HUES64 (cell line): ENCODE measurements around the gene STK38.
"Not testable (repeated sequence)": the region's sequence is repeated elsewhere in the genome, so short reads cannot be mapped to it uniquely, and the experiment has no call there.

Experiments used
- H3K27ac ChIP-seq: 2 replicates; pipeline ENCODE4 v1.7.0; 2013; ENCODE audit warnings: low read depth, low read length, inconsistent platforms
- H3K27me3 ChIP-seq: 2 replicates; pipeline ENCODE4 v1.6.1; 2013; ENCODE audit warnings: mild to moderate bottlenecking, low read length; ENCODE audit not compliant: insufficient read depth
- H3K36me3 ChIP-seq: 2 replicates; pipeline ENCODE4 v1.6.1; 2013; ENCODE audit warnings: mild to moderate bottlenecking, low read length; ENCODE audit not compliant: insufficient read depth
- H3K4me1 ChIP-seq: 2 replicates; pipeline ENCODE4 v1.6.1; 2013; ENCODE audit warnings: mild to moderate bottlenecking, low read length, moderate library complexity; ENCODE audit not compliant: insufficient read depth
- H3K4me3 ChIP-seq: 2 replicates; pipeline ENCODE4 v1.5.1; 2013; ENCODE audit warnings: mild to moderate bottlenecking, low read length, moderate library complexity
- H3K9ac ChIP-seq: 2 replicates; pipeline ENCODE4 v1.6.1; 2013; ENCODE audit warnings: mild to moderate bottlenecking, low read depth, low read length
- H3K9me3 ChIP-seq: 2 replicates; pipeline ENCODE4 v1.6.1; 2013; ENCODE audit warnings: low read depth, low read length; ENCODE audit not compliant: insufficient read depth
- WGBS: fragments of 150-250, 120-280 bp; methylation state at CpG from one replicate; pipeline ENCODE4 v1.1.7; 2013; ENCODE audit warnings: missing lambda C conversion rate; 5-methylcytosine and 5-hydroxymethylcytosine counted together

STK38 gene

DNA sequence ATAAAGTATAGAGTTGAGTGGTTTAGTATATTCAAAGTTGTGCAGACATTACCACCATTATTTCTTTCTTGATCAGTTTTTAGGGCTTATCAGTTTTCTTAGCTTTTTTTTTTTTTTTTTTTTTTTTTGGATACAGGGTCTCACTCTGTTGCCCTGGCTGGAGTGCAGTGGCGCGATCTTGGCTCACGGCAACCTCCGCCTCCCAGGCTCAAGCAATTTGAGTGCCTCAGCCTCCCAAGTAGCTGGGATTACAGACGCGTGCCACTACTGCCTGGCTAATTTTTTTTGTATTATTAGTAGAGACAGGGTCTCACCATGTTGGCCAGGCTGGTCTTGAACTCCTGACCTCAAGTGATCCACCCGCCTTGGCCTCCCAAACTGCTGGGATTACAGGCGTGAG lies 94.4 kb downstream of the STK38 start:
- H3K27me3 ChIP-seq, H3K9ac ChIP-seq, H3K4me1 ChIP-seq, H3K4me3 ChIP-seq, H3K36me3 ChIP-seq, H3K27ac ChIP-seq, H3K9me3 ChIP-seq: not testable (repeated sequence)
- 91% methylated on average over 8 of the region's 8 CpGs for WGBS

DNA sequence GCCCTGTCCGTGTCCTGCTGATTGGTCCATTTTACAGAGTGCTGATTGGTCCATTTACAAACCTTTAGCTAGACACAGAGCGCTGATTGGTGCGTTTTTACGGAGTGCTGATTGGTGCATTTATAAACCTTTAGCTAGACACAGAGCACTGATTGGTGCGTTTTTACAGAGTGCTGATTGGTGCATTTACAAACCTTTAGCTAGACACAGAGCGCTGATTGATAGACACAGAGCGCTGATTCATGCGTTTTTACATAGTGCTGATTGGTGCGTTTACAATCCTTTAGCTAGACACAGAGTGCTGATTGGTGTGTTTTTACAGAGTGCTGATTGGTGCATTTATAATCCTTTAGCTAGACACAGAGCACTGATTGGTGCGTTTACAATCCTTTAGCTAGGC lies 98.1 kb downstream of the STK38 start:
- H3K27me3 ChIP-seq, H3K36me3 ChIP-seq, H3K4me3 ChIP-seq, H3K9me3 ChIP-seq, H3K27ac ChIP-seq, H3K4me1 ChIP-seq, H3K9ac ChIP-seq: not testable (repeated sequence)
- WGBS, result 97% methylated on average over 10 of the region's 10 CpGs

DNA sequence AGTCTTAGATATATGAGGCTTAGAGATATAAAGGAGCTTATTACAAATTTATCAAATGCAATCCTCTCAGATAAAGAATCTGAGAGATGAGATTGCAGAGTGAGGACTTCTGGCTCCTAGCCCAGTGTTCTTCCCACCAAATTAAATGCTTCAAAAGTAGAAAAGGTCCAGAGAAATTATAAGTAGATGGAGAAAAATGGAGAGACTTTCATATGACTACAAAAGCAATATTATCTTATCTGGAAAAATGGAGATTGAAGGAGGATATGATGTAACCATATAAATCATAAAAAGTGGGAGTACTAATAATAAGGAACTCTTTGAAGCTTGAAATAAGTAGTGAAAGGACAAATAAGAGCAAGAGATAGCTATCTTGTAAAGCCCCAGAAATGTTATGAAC lies 101.7 kb downstream of the STK38 start:
- Histone ChIP-seq H3K4me1 (peaks cover 20% of the 10 kb centered on the region), H3K9me3 (no peaks in the 10 kb centered on the region), H3K27me3 (no peaks in the 10 kb centered on the region), H3K9ac (no peak overlapping the region), H3K36me3 (no peaks in the 10 kb centered on the region), H3K4me3 (no peak overlapping the region), H3K27ac (no peak overlapping the region)

DNA sequence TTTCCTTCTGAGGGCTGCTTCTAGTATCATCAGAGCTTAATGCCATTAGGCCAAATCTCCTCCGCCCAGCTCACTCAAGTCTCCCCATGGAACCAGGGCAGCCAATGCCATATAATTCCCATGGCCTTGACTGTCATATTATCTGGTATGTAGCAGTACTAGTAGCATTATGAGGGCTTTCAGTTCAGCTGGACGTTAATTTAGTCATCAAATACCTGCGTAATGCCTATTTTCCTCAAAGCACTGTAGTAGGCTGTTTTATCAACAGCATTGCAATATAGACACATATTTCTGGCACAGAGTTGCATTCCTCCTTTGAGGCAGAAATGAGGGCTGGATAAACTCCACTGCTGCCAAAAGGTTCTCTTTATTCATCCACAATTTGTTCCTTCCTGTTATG lies 102.8 kb downstream of the STK38 start:
- Histone ChIP-seq H3K27me3 (no peaks in the 10 kb centered on the region), H3K9ac (no peak overlapping the region), H3K27ac (no peak overlapping the region)

More for the DNA sequence above, 102.8 kb downstream of the STK38 start:
- Histone ChIP-seq H3K4me3 (peak overlapping the region; percentile 92), H3K36me3 (no peaks in the 10 kb centered on the region), H3K4me1 (peaks cover 20% of the 10 kb centered on the region), H3K9me3 (no peaks in the 10 kb centered on the region)
- WGBS, result 89% methylated on average over 3 of the region's 3 CpGs
